HCT116 (cell line): ENCODE measurements around the gene SLC2A13. TPM values are rescaled to one million over a fixed set of nuclear protein-coding genes. Genes with fewer than 3 reads are reported as not detected.

ENCODE experiments used
- ATAC-seq: fragments of 200-7000 bp; cut with Tn5 transposase; 2 replicates; pipeline ENCODE4 v1.9.1; 2020; ENCODE audit warnings: mild to moderate bottlenecking, moderate library complexity
- BruUV-seq: library from RNA; stranded (reverse); fragments of 400-500 nt; replicated peaks from 2 replicates; lab custom pipeline; 2021; lab: Mats Ljungman, UMichigan
- CTCF ChIA-PET: fragments of 300-600 bp; sonication (Branson Sonifier 250); formaldehyde crosslinking; loops from one replicate; lab custom pipeline; 2021; ENCODE audit warnings: antibody characterized with exemption; lab: Charles Lee
- POLR2A ChIA-PET: fragments of 300-600, 350-600 bp; sonication (Branson Sonifier 250); formaldehyde crosslinking; loops from one replicate; lab custom pipeline; 2021; ENCODE audit warnings: antibody characterized with exemption; lab: Charles Lee
- RAD21 ChIA-PET, 2 experiments: fragments of 300-600 bp; sonication (Branson Sonifier 250); formaldehyde crosslinking; loops; one replicate each; lab custom pipeline; 2023; ENCODE audit warnings: low total read pairs in 2 of 2; ENCODE audit not compliant: uncharacterized antibody in 2 of 2, unreplicated experiment in 2 of 2, low non-redundant PET in 1 of 2; lab: Charles Lee
- DNase-seq: peaks from one replicate; pipeline ENCODE4 v3.0.0-alpha.2; 2010; ENCODE audit warnings: low read depth, low spot score
- H2AFZ ChIP-seq: fragments of 200-600 bp; shearing (Covaris generic), sonication (generic); 2 replicates; pipeline ENCODE4 v1.6.1; 2017; ENCODE audit warnings: low read depth, mixed run types, mixed read lengths, antibody characterized with exemption, low read length; ENCODE audit not compliant: poor library complexity, severe bottlenecking
- H3K27ac ChIP-seq: 2 replicates; pipeline ENCODE4 v1.5.1; 2012; ENCODE audit warnings: low read depth, low read length
- H3K27me3 ChIP-seq: fragments of 200-600 bp; sonication (generic); 2 replicates; pipeline ENCODE4 v1.6.1; 2016; ENCODE audit warnings: mixed run types, low read length, mixed read lengths; ENCODE audit not compliant: insufficient read depth
- H3K36me3 ChIP-seq, 2 experiments: fragments of 200-500 bp in 1 of 2; fragments of 200-600 bp in 1 of 2; sonication (Bioruptor generic) in 1 of 2; sonication (generic) in 1 of 2; 2 replicates each; pipeline versions ENCODE4 v1.5.1 to v1.6.1; 2014 to 2016; ENCODE audit warnings: low read length in 2 of 2, inconsistent platforms in 1 of 2, mixed read lengths in 1 of 2, mixed run types in 1 of 2; ENCODE audit not compliant: insufficient read depth in 2 of 2, control insufficient read depth in 1 of 2
- H3K4me1 ChIP-seq, 2 experiments: fragments of 200-600 bp in 1 of 2; sonication (generic) in 1 of 2; 2 replicates each; pipeline versions ENCODE4 v1.5.1 to v1.6.1; 2012 to 2017; ENCODE audit warnings: low read length in 2 of 2, inconsistent platforms in 1 of 2, mild to moderate bottlenecking in 1 of 2, mixed read lengths in 1 of 2, mixed run types in 1 of 2, moderate library complexity in 1 of 2; ENCODE audit not compliant: insufficient read depth in 2 of 2, control insufficient read depth in 1 of 2
- H3K4me2 ChIP-seq: fragments of 200-600 bp; sonication (generic); 2 replicates; pipeline ENCODE4 v1.6.1; 2017; ENCODE audit warnings: mixed run types, low read length, mixed read lengths
- H3K4me3 ChIP-seq, 2 experiments: fragments of 200-600 bp in 1 of 2; sonication (generic) in 1 of 2; replicated peaks in 1 of 2; 2 replicates each; pipeline ENCODE4 v1.5.1; 2011 to 2016; ENCODE audit warnings: low read length in 2 of 2, control low read depth in 1 of 2, low read depth in 1 of 2, mild to moderate bottlenecking in 1 of 2, mixed read lengths in 1 of 2, mixed run types in 1 of 2
- H3K79me2 ChIP-seq: fragments of 200-600 bp; sonication (generic); 2 replicates; pipeline ENCODE4 v1.6.1; 2017; ENCODE audit warnings: mild to moderate bottlenecking, mixed run types, low read length, moderate library complexity, mixed read lengths; ENCODE audit not compliant: insufficient read depth
- H3K9ac ChIP-seq: fragments of 200-600 bp; sonication (generic); 2 replicates; pipeline ENCODE4 v1.6.1; 2016; ENCODE audit warnings: low read length, mixed read lengths
- H3K9me2 ChIP-seq: fragments of 200-600 bp; sonication (generic), shearing (Covaris generic); 2 replicates; pipeline ENCODE4 v1.6.1; 2017; ENCODE audit warnings: mixed run types, mild to moderate bottlenecking, moderate library complexity; ENCODE audit not compliant: insufficient read depth
- H3K9me3 ChIP-seq, 2 experiments: fragments of 200-500 bp in 1 of 2; fragments of 200-600 bp in 1 of 2; sonication (Bioruptor generic) in 1 of 2; sonication (generic) in 1 of 2; 2 replicates each; pipeline ENCODE4 v1.6.1; 2014 to 2017; ENCODE audit warnings: low read length in 2 of 2, mixed read lengths in 2 of 2, inconsistent platforms in 1 of 2, low read depth in 1 of 2, mild to moderate bottlenecking in 1 of 2, mixed run types in 1 of 2, moderate library complexity in 1 of 2; ENCODE audit not compliant: control insufficient read depth in 1 of 2, insufficient read depth in 1 of 2
- H4K20me1 ChIP-seq: fragments of 200-600 bp; sonication (generic), shearing (Covaris generic); 2 replicates; pipeline ENCODE4 v1.6.1; 2017; ENCODE audit warnings: mixed run types, mild to moderate bottlenecking, moderate library complexity; ENCODE audit not compliant: insufficient read depth
- ATF3 ChIP-seq: IDR thresholded peaks from 2 replicates; pipeline ENCODE4 v1.6.1; 2012
- CEBPB ChIP-seq: IDR thresholded peaks from 2 replicates; pipeline ENCODE4 v1.6.1; 2012; ENCODE audit warnings: low read depth
- EGR1 ChIP-seq: IDR thresholded peaks from 2 replicates; pipeline ENCODE4 v1.6.1; 2012; ENCODE audit warnings: low read depth
- ELF1 ChIP-seq: IDR thresholded peaks from 2 replicates; pipeline ENCODE4 v1.6.1; 2012; ENCODE audit warnings: low read depth, borderline replicate concordance
- EZH2phosphoT487 ChIP-seq: fragments of 200-600 bp; IDR thresholded peaks from 2 replicates; pipeline ENCODE4 v1.6.1; 2018; ENCODE audit warnings: antibody characterized with exemption, borderline replicate concordance
- FOSL1 ChIP-seq: IDR thresholded peaks from 2 replicates; pipeline ENCODE4 v1.6.1; 2012; ENCODE audit warnings: low read depth
- JUND ChIP-seq: IDR thresholded peaks from 2 replicates; pipeline ENCODE4 v1.6.1; 2012
- MAX ChIP-seq: IDR thresholded peaks from 2 replicates; pipeline ENCODE4 v1.6.1; 2012
- RAD21 ChIP-seq: IDR thresholded peaks from 2 replicates; pipeline ENCODE4 v1.6.1; 2012; ENCODE audit warnings: low read depth, mild to moderate bottlenecking
- SP1 ChIP-seq: IDR thresholded peaks from 2 replicates; pipeline ENCODE4 v1.6.1; 2012; ENCODE audit warnings: low read depth
- SRF ChIP-seq: IDR thresholded peaks from 2 replicates; pipeline ENCODE4 v1.6.1; 2012; ENCODE audit warnings: low read depth
- TCF7L2 ChIP-seq: IDR thresholded peaks from 2 replicates; pipeline ENCODE4 v1.7.0; 2011; ENCODE audit warnings: borderline replicate concordance, inconsistent platforms; ENCODE audit not compliant: insufficient read depth, insufficient read length; ENCODE audit errors: extremely low read depth
- YY1 ChIP-seq: IDR thresholded peaks from 2 replicates; pipeline ENCODE4 v1.6.1; 2011; ENCODE audit warnings: low read length, low read depth, moderate library complexity, mild to moderate bottlenecking; ENCODE audit not compliant: insufficient replicate concordance; ENCODE audit errors: extremely low read depth
- ZBTB33 ChIP-seq: IDR thresholded peaks from 2 replicates; pipeline ENCODE4 v1.6.1; 2011; ENCODE audit warnings: mild to moderate bottlenecking, low read length, moderate library complexity; ENCODE audit not compliant: insufficient replicate concordance; ENCODE audit errors: extremely low read depth
- intact Hi-C: fragments of 100-400 bp; cut with micrococcal nuclease; formaldehyde crosslinking; loops from 2 replicates; pipeline ENCODE4 v1.10.0; 2022
- total RNA-seq: library from RNA; stranded (reverse); gene quantifications from one replicate; pipeline ENCODE4 v1.2.1, GENCODE V29; 2021; ENCODE audit not compliant: unreplicated experiment
- TF ChIP-seq, protein P1 (sequence below): IDR thresholded peaks from 2 replicates; pipeline ENCODE4 v1.6.1; 2012; ENCODE audit warnings: low read depth

The SLC2A13 gene
- total RNA-seq, 1 experiment from 2014 or later: 6.8 TPM

- no peak for ATAC-seq
- Histone ChIP-seq H3K4me1 (no peaks in the 10 kb centered on the region), H3K36me3 (no peaks in the 10 kb centered on the region), H3K9me3 (no peaks in the 10 kb centered on the region), H2AFZ (no peak overlapping the region), H3K9ac (no peak overlapping the region), H3K27ac (no peak overlapping the region), H3K9me2 (no peaks in the 10 kb centered on the region), H3K4me3 (no peak overlapping the region), H3K4me2 (no peak overlapping the region), H3K79me2 (no peaks in the 10 kb centered on the region), H4K20me1 (no peaks in the 10 kb centered on the region), H3K27me3 (no peaks in the 10 kb centered on the region)
- no TSS peak for BruUV-seq
- POLR2A ChIA-PET: no interaction called here
- CTCF ChIA-PET: no interaction called here
- intact Hi-C loops: no loop called here
- no peak for DNase-seq
- RAD21 ChIA-PET: no interaction called here
- TF ChIP-seq FOSL1: no peak
- no peak for TF ChIP-seq ATF3
- no peak for TF ChIP-seq SRF
- no peak for TF ChIP-seq YY1
- no peak for TF ChIP-seq EGR1
Measured at GRCh38 chr12:40078266-40078665, 27.6 kb downstream of the SLC2A13 start.

DNA sequence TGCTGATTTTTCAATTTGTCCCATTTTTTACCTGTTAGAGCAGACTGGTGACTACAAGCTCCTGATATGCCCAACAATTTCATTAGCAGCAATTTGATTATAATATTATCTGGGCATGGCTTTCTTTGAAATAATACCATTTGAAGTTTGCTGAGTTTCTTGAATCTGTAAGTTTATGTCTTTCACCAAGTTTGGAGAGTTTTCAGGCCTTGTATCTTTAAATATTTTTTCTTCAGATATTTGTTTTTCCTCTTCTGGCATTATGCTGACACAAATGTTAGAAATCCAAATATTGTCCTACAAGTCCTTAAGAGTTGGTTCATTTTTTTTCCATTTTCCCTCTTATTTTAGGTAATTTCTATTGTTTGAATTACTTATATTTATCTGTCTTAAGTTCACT, 30.4 kb downstream of the SLC2A13 start:
- Histone ChIP-seq H3K36me3 (no peaks in the 10 kb centered on the region), H3K4me3 (no peak overlapping the region), H3K27me3 (no peaks in the 10 kb centered on the region), H3K9ac (no peak overlapping the region), H2AFZ (no peak overlapping the region), H3K4me1 (no peaks in the 10 kb centered on the region), H3K9me2 (no peaks in the 10 kb centered on the region), H4K20me1 (no peaks in the 10 kb centered on the region), H3K9me3 (no peaks in the 10 kb centered on the region), H3K27ac (no peak overlapping the region), H3K79me2 (no peaks in the 10 kb centered on the region), H3K4me2 (no peak overlapping the region)
- ChIA-PET CTCF (no interaction called here), POLR2A (no interaction called here), RAD21 (no interaction called here)
- no TSS peak for BruUV-seq
- ATAC-seq: no peak
- intact Hi-C loops: no loop called here
- no peak for DNase-seq
- TF ChIP-seq CEBPB (no peak), RAD21 (no peak), ZBTB33 (no peak), JUND (no peak), EGR1 (no peak), FOSL1 (no peak), MAX (no peak), TCF7L2 (no peak), ELF1 (no peak), ATF3 (no peak), SP1 (no peak), EZH2phosphoT487 (no peak)
- TF ChIP-seq, protein P1, sequence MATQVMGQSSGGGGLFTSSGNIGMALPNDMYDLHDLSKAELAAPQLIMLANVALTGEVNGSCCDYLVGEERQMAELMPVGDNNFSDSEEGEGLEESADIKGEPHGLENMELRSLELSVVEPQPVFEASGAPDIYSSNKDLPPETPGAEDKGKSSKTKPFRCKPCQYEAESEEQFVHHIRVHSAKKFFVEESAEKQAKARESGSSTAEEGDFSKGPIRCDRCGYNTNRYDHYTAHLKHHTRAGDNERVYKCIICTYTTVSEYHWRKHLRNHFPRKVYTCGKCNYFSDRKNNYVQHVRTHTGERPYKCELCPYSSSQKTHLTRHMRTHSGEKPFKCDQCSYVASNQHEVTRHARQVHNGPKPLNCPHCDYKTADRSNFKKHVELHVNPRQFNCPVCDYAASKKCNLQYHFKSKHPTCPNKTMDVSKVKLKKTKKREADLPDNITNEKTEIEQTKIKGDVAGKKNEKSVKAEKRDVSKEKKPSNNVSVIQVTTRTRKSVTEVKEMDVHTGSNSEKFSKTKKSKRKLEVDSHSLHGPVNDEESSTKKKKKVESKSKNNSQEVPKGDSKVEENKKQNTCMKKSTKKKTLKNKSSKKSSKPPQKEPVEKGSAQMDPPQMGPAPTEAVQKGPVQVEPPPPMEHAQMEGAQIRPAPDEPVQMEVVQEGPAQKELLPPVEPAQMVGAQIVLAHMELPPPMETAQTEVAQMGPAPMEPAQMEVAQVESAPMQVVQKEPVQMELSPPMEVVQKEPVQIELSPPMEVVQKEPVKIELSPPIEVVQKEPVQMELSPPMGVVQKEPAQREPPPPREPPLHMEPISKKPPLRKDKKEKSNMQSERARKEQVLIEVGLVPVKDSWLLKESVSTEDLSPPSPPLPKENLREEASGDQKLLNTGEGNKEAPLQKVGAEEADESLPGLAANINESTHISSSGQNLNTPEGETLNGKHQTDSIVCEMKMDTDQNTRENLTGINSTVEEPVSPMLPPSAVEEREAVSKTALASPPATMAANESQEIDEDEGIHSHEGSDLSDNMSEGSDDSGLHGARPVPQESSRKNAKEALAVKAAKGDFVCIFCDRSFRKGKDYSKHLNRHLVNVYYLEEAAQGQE: no peak
